ENCODE data around the gene ZBTB7C. TPM values are rescaled to one million over a fixed set of nuclear protein-coding genes. Genes with fewer than 3 reads are reported as not detected.

Gene ZBTB7C
- total and polyA plus RNA-seq, 8 donors, result 3.0 to 47.8 (median 19.3) TPM

DNA sequence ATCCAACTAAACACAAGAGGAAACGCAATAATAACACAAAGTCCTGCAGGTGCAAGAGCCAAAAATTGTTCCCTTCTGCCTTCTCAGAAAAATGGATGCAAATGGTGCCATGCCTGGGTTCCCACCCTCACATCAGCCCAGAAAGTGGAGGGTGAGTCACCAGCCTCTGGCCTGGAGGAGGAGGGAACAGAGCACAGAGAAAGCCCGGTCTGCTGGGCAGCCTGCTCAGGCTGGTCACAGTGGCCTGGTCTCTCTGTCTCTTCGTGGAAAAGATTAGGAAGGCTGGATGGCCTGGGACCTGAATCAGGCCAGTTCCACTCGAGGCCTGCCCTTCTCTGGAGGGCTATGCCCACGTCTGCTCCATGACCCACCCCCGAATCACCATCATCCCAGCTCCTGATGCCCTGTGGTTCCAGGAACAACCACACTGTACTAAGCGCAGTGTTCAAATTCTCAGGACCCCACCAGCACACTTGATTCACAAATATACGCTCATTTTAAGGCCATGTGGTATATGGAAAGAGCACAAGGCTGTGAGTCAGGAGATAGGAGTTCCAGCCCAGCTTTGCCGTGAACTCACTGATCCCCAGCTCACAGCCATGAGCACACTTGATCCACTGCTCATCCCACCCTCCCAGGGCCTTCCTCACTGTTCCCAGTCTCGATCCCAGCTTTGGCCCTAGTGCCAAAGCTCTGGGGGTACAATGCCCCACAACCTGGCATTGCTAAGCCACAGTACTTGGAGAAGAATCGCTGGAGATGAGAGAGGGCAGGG is 82.1 kb downstream of the ZBTB7C start:
- intact Hi-C loops (cut with DNase I; ENCODE audit: low total_unique reads), result no loop called here
- Histone ChIP-seq H3K4me3 (no peak overlapping the region), H3K27ac (peak overlapping the region in 1 of 5 donors; percentile 30), H3K36me3 (no peaks in the 10 kb centered on the region), H3K9me3 (no peaks in the 10 kb centered on the region), H3K4me1 (peaks cover 0 to 18% (median 3%) of the 10 kb centered on the region in 4 donors), H3K27me3 (no peaks in the 10 kb centered on the region)
- 74 to 84% (median 82%) methylated on average over 9 to 11 of the region's 11 CpGs for WGBS, 5 donors
- DNase-seq, result no peak
- TF ChIP-seq, protein P1, sequence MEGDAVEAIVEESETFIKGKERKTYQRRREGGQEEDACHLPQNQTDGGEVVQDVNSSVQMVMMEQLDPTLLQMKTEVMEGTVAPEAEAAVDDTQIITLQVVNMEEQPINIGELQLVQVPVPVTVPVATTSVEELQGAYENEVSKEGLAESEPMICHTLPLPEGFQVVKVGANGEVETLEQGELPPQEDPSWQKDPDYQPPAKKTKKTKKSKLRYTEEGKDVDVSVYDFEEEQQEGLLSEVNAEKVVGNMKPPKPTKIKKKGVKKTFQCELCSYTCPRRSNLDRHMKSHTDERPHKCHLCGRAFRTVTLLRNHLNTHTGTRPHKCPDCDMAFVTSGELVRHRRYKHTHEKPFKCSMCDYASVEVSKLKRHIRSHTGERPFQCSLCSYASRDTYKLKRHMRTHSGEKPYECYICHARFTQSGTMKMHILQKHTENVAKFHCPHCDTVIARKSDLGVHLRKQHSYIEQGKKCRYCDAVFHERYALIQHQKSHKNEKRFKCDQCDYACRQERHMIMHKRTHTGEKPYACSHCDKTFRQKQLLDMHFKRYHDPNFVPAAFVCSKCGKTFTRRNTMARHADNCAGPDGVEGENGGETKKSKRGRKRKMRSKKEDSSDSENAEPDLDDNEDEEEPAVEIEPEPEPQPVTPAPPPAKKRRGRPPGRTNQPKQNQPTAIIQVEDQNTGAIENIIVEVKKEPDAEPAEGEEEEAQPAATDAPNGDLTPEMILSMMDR (IDR thresholded peaks at IDR 0.05), result no peak
- no peak for TF ChIP-seq EP300 (IDR thresholded peaks at IDR 0.05)
- TF ChIP-seq POLR2A (IDR thresholded peaks at IDR 0.05), result no peak
- no peak for TF ChIP-seq POLR2AphosphoS5 (IDR thresholded peaks at IDR 0.05)

GRCh38 chr18:48325115-48325665 is 84.0 kb downstream of the ZBTB7C start:
- H3K27me3 ChIP-seq, result no peaks in the 10 kb centered on the region
- no peak for DNase-seq
- intact Hi-C loops (cut with DNase I; ENCODE audit: low total_unique reads), result no loop called here
- no peaks in the 10 kb centered on the region for H3K36me3 ChIP-seq
- no peak overlapping the region for H3K27ac ChIP-seq
- 83 to 96% (median 92%) methylated on average over 1 of the region's 1 CpG for WGBS, 5 donors
- no peaks in the 10 kb centered on the region for H3K9me3 ChIP-seq
- TF ChIP-seq, protein P1 (IDR thresholded peaks at IDR 0.05), result no peak
- no peak for TF ChIP-seq POLR2AphosphoS5 (IDR thresholded peaks at IDR 0.05)
- no peak for TF ChIP-seq EP300 (IDR thresholded peaks at IDR 0.05)
- TF ChIP-seq POLR2A (IDR thresholded peaks at IDR 0.05), result no peak
- H3K4me1 ChIP-seq, result peaks cover 0 to 5% (median 0%) of the 10 kb centered on the region in 4 donors
- H3K4me3 ChIP-seq, result no peak overlapping the region

- Histone ChIP-seq H3K4me1 (no peaks in the 10 kb centered on the region), H3K36me3 (no peaks in the 10 kb centered on the region), H3K4me3 (no peak overlapping the region), H3K27me3 (no peaks in the 10 kb centered on the region), H3K27ac (no peak overlapping the region), H3K9me3 (no peaks in the 10 kb centered on the region)
- 81 to 90% (median 88%) methylated on average over 9 of the region's 9 CpGs for WGBS, 5 donors
- DNase-seq, result no peak
- no peak for TF ChIP-seq POLR2A (IDR thresholded peaks at IDR 0.05)
- no peak for TF ChIP-seq POLR2AphosphoS5 (IDR thresholded peaks at IDR 0.05)
- TF ChIP-seq, protein P1 (IDR thresholded peaks at IDR 0.05), result no peak
- no peak for TF ChIP-seq EP300 (IDR thresholded peaks at IDR 0.05)
- intact Hi-C loops (cut with DNase I; ENCODE audit: low total_unique reads), result no loop called here
Measured at GRCh38 chr18:48324651-48325050, 84.5 kb downstream of the ZBTB7C start.

- no peak for DNase-seq
- Histone ChIP-seq H3K36me3 (no peaks in the 10 kb centered on the region), H3K27me3 (no peaks in the 10 kb centered on the region), H3K4me3 (no peak overlapping the region), H3K27ac (no peak overlapping the region), H3K4me1 (no peaks in the 10 kb centered on the region), H3K9me3 (no peaks in the 10 kb centered on the region)
- WGBS, 5 donors, result 62 to 78% (median 71%) methylated on average over 2 of the region's 2 CpGs
- intact Hi-C loops (cut with DNase I; ENCODE audit: low total_unique reads), result no loop called here
- TF ChIP-seq POLR2A (IDR thresholded peaks at IDR 0.05) (no peak), POLR2AphosphoS5 (IDR thresholded peaks at IDR 0.05) (no peak), EP300 (IDR thresholded peaks at IDR 0.05) (no peak)
- TF ChIP-seq, protein P1 (IDR thresholded peaks at IDR 0.05), result no peak
Measured at GRCh38 chr18:48323151-48323550, 86.0 kb downstream of the ZBTB7C start.
